IMR-90 (cell line): ENCODE results near the gene MGST1.

ENCODE experiments used
- BHLHE40 ChIP-seq: fragments of 150-350 bp; IDR thresholded peaks from 2 replicates; pipeline ENCODE4 v1.6.1; 2016; ENCODE audit warnings: mild to moderate bottlenecking, low read depth, low read length
- CEBPB ChIP-seq: IDR thresholded peaks from 2 replicates; pipeline ENCODE4 v1.6.1; 2012; ENCODE audit warnings: low read depth, low read length, improper control_type of control experiment
- CHD1 ChIP-seq: IDR thresholded peaks from 2 replicates; pipeline ENCODE4 v1.6.1; 2012; ENCODE audit warnings: low read depth, low read length, improper control_type of control experiment
- MAFK ChIP-seq: IDR thresholded peaks from 2 replicates; pipeline ENCODE4 v1.6.1; 2012; ENCODE audit warnings: low read depth, low read length, improper control_type of control experiment
- MAZ ChIP-seq: IDR thresholded peaks from 2 replicates; pipeline ENCODE4 v1.6.1; 2012; ENCODE audit warnings: low read depth, mild to moderate bottlenecking, low read length, improper control_type of control experiment, moderate library complexity, borderline replicate concordance
- MXI1 ChIP-seq: IDR thresholded peaks from 2 replicates; pipeline ENCODE4 v1.6.1; 2012; ENCODE audit warnings: low read depth, mild to moderate bottlenecking, low read length, moderate library complexity, borderline replicate concordance
- POLR2A ChIP-seq: IDR thresholded peaks from 2 replicates; pipeline ENCODE4 v1.6.1; 2012; ENCODE audit warnings: mild to moderate bottlenecking, low read depth, low read length
- RCOR1 ChIP-seq: IDR thresholded peaks from 2 replicates; pipeline ENCODE4 v1.6.1; 2012; ENCODE audit warnings: mild to moderate bottlenecking, low read length, improper control_type of control experiment; ENCODE audit not compliant: insufficient replicate concordance
- RFX5 ChIP-seq: IDR thresholded peaks from 2 replicates; pipeline ENCODE4 v1.8.0; 2012; ENCODE audit warnings: low read depth, mild to moderate bottlenecking, low read length, moderate library complexity
- SMC3 ChIP-seq: fragments of 150-350 bp; IDR thresholded peaks from 2 replicates; pipeline ENCODE4 v1.6.1; 2016; ENCODE audit warnings: low read depth, mild to moderate bottlenecking, antibody characterized with exemption, low read length, moderate library complexity
- TF ChIP-seq, protein P1 (sequence below): conservative IDR thresholded peaks from 2 replicates; pipeline ENCODE4 v1.5.1; 2012; ENCODE audit warnings: mild to moderate bottlenecking, low read depth, low read length, improper control_type of control experiment

DNA sequence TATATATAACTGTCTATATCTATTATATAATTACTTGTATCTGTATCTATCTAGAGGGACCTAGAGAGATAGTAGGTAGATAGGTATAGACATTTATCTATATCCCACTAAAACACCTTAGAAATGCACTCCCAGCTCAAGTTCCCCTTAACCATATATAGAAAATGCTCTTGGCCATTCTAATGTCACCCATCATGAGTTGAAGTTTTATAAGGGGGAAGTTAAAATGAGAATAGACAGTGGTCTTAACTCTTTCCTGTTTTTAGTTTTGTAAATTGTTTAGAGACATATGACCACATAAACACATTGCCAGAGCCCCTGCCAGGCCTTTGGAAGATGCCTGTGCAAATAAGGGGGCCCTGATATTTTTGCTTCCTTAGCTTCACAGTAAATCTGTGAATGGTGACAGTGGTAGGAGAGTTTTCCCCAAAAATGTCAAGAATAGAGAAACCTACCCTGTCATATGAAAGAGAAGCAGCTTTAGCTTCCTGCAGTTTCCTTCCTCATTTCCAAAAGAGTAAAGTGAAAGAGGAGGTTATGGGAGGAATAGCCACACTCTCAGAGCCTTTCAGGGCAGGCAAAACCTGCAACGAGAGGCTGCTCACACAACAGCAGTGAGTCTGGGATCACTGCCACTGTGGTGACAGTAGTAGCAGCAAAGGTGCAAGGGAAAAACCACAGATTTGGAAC lies 45.5 kb downstream of the MGST1 start:
- TF ChIP-seq POLR2A: no peak
- TF ChIP-seq, protein P1, sequence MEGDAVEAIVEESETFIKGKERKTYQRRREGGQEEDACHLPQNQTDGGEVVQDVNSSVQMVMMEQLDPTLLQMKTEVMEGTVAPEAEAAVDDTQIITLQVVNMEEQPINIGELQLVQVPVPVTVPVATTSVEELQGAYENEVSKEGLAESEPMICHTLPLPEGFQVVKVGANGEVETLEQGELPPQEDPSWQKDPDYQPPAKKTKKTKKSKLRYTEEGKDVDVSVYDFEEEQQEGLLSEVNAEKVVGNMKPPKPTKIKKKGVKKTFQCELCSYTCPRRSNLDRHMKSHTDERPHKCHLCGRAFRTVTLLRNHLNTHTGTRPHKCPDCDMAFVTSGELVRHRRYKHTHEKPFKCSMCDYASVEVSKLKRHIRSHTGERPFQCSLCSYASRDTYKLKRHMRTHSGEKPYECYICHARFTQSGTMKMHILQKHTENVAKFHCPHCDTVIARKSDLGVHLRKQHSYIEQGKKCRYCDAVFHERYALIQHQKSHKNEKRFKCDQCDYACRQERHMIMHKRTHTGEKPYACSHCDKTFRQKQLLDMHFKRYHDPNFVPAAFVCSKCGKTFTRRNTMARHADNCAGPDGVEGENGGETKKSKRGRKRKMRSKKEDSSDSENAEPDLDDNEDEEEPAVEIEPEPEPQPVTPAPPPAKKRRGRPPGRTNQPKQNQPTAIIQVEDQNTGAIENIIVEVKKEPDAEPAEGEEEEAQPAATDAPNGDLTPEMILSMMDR: no peak
- TF ChIP-seq RFX5: no peak
- TF ChIP-seq CEBPB: no peak
- no peak for TF ChIP-seq BHLHE40
- no peak for TF ChIP-seq MAFK
- no peak for TF ChIP-seq SMC3
- no peak for TF ChIP-seq MAZ
- no peak for TF ChIP-seq CHD1
- no peak for TF ChIP-seq RCOR1
- TF ChIP-seq MXI1: no peak
